ENCODE data around the gene CFAP141.

The CFAP141 gene

GRCh38 chr1:154206196-154206595 lies at the start of gene CFAP141:
CFAP141 (minus strand) TSS chr1:154206333; CDS start chr1:154206307, 26 bp downstream.
- TF ChIP-seq, protein P1, sequence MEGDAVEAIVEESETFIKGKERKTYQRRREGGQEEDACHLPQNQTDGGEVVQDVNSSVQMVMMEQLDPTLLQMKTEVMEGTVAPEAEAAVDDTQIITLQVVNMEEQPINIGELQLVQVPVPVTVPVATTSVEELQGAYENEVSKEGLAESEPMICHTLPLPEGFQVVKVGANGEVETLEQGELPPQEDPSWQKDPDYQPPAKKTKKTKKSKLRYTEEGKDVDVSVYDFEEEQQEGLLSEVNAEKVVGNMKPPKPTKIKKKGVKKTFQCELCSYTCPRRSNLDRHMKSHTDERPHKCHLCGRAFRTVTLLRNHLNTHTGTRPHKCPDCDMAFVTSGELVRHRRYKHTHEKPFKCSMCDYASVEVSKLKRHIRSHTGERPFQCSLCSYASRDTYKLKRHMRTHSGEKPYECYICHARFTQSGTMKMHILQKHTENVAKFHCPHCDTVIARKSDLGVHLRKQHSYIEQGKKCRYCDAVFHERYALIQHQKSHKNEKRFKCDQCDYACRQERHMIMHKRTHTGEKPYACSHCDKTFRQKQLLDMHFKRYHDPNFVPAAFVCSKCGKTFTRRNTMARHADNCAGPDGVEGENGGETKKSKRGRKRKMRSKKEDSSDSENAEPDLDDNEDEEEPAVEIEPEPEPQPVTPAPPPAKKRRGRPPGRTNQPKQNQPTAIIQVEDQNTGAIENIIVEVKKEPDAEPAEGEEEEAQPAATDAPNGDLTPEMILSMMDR (conservative IDR thresholded peaks at IDR 0.05; ENCODE audit: low read depth, low read length): no peak
- peak; percentile 37 for DNase-seq (ENCODE audit: low read depth)
- H3K4me3 ChIP-seq (ENCODE audit: low read depth, low read length): no peak within 1 kb of the TSS

- TF ChIP-seq, protein P1 (conservative IDR thresholded peaks at IDR 0.05; ENCODE audit: low read depth, low read length): no peak
- H3K4me3 ChIP-seq (ENCODE audit: low read depth, low read length): no peak overlapping the region
- no peak for DNase-seq (ENCODE audit: low read depth)
Measured at GRCh38 chr1:154253671-154254070, 47.5 kb upstream of the CFAP141 start.

DNA sequence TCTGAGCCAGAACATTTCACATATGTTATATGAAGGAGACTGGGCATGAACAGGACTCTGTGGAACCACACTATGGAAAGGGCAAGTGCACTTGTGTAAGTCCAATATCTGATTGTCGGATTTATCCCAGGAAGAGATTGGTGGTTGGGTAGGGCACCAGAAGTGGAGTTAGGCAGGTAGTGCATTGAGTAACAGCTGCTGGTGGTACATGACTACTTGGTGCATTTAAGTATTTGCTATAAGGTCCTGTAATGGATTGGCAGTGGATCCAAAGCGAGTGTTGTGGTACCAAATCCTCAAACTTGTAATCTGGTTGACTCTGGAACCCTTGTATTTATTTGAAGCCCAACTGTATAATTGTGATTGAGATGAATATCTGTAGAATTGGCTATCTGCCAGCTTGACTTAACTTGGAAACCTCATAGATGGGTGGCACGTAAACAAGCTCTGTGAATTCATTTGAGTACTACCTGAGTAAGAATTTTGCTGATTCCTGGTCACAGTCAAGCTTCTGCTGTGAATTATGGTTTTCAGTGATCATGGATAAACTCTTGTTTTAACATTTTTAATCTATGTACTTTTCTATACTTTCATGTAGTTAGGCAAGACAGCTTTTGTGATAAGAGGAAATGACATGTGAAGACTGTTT lies 35.7 kb upstream of the CFAP141 start:
- DNase-seq (ENCODE audit: low read depth): no peak
- TF ChIP-seq, protein P1 (conservative IDR thresholded peaks at IDR 0.05; ENCODE audit: low read depth, low read length): no peak
- H3K4me3 ChIP-seq (ENCODE audit: low read depth, low read length): no peak overlapping the region

DNA sequence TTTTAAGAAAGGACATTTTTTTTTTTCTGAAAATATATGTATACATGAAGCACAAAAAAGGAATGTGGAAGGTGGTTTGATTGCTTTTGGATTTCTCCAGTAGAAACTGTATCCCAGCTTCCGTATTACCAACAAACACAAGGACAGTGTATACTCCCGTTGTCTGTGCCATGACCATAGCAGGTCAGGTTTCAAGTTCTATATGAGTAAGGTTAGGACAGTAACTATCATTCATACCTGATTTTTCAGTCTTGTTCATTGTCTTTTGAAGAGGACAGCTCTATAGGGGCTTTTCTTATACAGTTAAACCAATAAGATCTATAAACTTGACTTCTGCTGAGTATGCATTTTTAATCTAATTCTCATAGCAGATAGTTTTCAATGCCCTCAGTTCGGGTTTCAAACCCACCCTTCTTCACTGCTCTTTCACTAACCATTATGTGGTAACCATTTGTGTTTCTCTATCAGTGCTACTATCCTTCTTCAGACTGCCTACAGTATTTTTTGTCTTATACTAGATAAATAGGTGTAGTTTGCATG lies 34.2 kb upstream of the CFAP141 start:
- no peak overlapping the region for H3K4me3 ChIP-seq (ENCODE audit: low read depth, low read length)
- TF ChIP-seq, protein P1 (conservative IDR thresholded peaks at IDR 0.05; ENCODE audit: low read depth, low read length): no peak
- DNase-seq (ENCODE audit: low read depth): no peak

GRCh38 chr1:154239491-154239890 lies 33.4 kb upstream of the CFAP141 start:
- no peak for DNase-seq (ENCODE audit: low read depth)
- H3K4me3 ChIP-seq (ENCODE audit: low read depth, low read length): no peak overlapping the region
- TF ChIP-seq, protein P1 (conservative IDR thresholded peaks at IDR 0.05; ENCODE audit: low read depth, low read length): no peak

DNA sequence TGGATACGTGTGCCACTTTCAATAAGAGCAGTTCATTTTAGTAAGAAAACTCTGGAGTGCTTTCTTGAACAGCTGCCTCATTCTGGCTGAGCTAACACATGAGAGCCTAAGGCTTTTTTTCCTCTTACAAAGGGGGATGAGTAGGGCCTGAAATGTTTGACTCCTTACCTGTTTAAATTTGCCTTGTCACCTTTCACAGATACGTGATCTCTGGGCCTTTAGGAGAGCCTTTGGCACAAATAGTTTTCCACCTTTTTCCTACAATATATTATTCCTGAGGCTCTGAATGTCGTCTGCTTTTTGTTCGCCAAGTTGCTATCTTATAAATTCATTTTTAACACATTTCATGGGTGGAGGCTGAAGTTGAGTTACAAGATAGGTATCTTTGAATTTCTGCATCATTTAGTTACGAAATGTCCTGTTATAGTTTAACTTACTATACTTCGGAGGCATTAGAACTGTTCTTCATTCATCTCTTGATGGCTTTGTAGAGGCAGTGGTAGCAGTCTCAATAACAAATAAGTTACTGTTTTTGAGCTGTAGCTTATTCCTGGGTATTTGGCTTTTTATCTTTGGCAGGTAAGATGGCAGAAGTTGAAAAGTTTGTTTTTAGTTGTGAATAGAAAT lies 31.9 kb upstream of the CFAP141 start:
- DNase-seq (ENCODE audit: low read depth): no peak
- no peak overlapping the region for H3K4me3 ChIP-seq (ENCODE audit: low read depth, low read length)
- TF ChIP-seq, protein P1 (conservative IDR thresholded peaks at IDR 0.05; ENCODE audit: low read depth, low read length): no peak

Measured in choroid plexus epithelial cell (primary cell).